OCI-LY7 (cell line): ENCODE measurements around the gene PARVB.

Experiments used
- EZH2phosphoT487 ChIP-seq: fragments of 200-600 bp; sonication (generic); IDR thresholded peaks from 2 replicates; pipeline ENCODE4 v1.6.1; 2018; ENCODE audit warnings: low read depth, borderline replicate concordance, mild to moderate bottlenecking, mixed run types, antibody characterized with exemption, low read length, moderate library complexity, mixed read lengths
- TF ChIP-seq, protein P1 (sequence below): fragments of 200-600 bp; sonication (generic); conservative IDR thresholded peaks from 2 replicates; pipeline ENCODE4 v1.5.1; 2014; ENCODE audit warnings: mild to moderate bottlenecking, antibody characterized with exemption, low read length, moderate library complexity, mixed read lengths

DNA sequence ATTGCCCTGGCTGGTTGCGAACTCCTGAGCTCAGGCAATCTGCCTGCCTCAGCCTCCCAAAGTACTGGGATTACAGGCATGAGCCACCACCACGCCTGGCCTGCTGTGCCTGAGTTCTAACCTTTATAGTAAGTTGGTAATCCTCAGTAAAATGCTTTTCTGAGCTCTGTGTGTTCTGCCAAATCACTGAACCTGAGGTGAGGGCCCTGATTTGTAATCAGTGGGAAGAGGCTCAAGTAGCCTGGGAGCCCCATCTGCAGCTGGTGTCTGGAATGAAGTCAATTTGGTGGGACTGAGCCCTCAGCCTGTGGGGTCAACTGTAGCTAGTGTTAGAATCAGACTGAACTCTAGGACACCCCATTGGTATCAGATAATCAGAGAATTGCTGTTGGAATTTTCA lies 84.0 kb downstream of the PARVB start:
- TF ChIP-seq, protein P1, sequence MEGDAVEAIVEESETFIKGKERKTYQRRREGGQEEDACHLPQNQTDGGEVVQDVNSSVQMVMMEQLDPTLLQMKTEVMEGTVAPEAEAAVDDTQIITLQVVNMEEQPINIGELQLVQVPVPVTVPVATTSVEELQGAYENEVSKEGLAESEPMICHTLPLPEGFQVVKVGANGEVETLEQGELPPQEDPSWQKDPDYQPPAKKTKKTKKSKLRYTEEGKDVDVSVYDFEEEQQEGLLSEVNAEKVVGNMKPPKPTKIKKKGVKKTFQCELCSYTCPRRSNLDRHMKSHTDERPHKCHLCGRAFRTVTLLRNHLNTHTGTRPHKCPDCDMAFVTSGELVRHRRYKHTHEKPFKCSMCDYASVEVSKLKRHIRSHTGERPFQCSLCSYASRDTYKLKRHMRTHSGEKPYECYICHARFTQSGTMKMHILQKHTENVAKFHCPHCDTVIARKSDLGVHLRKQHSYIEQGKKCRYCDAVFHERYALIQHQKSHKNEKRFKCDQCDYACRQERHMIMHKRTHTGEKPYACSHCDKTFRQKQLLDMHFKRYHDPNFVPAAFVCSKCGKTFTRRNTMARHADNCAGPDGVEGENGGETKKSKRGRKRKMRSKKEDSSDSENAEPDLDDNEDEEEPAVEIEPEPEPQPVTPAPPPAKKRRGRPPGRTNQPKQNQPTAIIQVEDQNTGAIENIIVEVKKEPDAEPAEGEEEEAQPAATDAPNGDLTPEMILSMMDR = no peak
- no peak for TF ChIP-seq EZH2phosphoT487
